Measurements from ENCODE around the gene ADAD2.
A peak's percentile ranks its signal among the peaks of the same experiment; 100 is the strongest.

The ADAD2 gene

GRCh38 chr16:84190731-84191388, at the start of gene ADAD2:
ADAD2 (plus strand) TSS chr16:84191157; CDS start chr16:84191231, 74 bp downstream.
- DNase-seq = no peak

DNA sequence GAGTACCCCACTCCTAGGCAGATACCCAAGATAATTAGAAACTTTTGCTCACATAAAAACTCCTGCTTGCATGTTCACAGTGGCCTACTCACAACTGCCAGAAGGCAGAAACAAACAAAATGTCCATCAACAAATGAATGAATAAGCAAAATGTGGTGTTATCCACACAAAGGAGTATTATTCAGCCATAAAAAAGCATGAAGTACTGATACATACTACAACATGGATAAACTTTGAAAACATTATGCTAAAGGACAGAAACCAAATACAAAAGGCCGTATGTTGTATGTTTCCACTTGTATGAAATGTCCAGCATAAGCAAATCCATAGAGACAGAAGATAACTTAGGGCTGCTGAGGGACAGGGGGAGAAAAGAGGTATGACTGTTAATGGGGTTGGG, 47.9 kb upstream of the ADAD2 start:
- no peak for DNase-seq

DNA sequence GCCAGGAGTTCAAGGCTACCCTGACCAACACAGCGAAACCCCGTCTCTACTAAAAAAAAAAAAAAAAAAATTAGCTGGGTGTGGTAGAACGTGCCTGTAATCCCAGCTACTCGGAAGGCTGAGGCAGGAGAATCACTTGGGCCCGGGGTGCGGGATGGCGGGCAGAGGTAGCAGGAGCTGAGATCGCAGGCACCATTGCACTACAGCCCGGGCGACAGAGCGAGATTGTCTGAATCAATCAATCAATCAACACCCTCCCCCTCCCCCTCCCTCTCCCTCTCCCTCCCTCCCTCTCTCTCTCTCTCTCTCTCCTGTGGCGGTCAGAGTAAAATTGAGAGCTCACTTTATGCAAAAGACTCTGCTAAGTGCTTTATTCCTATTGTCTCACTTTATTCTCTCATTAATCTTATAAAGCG, 47.2 kb upstream of the ADAD2 start:
- DNase-seq = no peak

DNA sequence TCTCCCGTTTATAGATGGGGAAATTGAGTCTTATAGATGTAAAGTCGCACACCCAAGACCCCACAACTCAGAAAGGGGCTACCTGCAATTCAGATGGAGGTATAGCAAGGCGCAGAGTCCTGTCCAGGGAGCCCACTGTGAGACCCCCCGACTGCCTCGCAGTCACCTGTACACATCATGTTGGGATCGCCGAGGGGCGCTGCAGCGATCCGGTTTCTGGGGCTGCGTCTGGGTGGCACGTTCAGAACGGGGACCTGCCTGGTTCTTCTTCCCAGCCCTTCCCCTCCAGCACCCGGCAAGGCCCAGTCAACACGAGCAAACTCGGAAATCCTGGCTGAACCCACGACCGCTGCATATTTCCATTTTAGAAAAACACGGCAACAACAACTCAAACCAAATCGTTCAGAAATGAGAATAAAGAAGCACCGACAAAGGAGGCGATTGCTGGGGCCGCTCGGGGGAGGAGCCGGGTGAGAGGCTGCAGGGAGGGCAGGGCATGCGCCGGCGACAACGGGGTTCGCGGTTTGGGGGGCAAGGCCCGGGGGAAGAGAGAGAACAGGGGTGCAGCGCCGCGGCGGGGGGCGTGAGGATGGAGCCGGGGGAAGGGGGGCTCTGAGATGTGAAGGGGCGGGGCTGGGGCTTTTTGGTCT, 46.6 kb upstream of the ADAD2 start:
- DNase-seq = no peak

DNA sequence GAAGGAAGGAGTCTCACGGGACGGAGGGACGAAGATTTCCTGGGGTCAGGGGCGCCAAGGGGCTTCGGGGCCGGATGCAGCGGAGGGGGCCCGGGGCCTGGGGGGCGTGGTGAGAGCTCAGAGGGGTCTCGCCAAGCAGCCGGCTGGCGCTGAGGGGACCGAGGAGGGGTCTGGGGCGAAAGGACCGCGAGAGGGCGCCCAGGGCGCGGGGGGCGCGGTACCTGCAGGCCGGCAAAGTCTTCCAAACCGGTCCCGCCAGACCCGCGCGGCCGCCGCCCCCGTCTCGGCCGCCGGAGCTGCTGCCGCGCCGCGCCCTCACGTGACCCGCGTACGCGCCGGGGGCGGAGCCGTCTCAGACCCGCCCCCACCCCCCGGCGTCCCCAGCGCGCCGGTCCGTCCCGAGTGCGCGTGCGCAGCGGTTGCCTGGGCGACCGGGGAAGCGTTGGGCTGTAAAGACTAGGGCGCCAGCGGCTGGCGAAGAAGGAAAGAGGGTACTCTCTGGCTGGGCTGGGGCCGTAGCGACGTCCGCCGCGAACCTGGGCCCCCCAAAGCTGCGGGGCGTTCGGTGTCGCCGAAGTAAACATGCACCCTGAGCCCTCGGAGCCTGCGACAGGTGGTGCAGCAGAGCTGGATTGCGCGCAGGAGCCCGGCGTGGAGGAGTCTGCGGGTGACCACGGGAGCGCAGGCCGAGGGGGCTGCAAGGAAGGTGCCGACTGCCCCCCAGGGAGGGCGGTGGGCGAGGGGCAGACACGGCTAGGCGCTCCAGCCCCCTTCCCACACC, 45.9 kb upstream of the ADAD2 start, which contains the start of the genes DNAAF1 and HSDL1:
Gene DNAAF1, plus strand, starts transcription at position 450 of the 781 bp plus-strand sequence. Its CDS starts 133 bp downstream, at position 583.
Gene HSDL1, minus strand, starts transcription at position 319 of the 781 bp plus-strand sequence. CDS start 13,856 bp downstream, outside the sequence.
- DNase-seq = peak; percentile 68

DNA sequence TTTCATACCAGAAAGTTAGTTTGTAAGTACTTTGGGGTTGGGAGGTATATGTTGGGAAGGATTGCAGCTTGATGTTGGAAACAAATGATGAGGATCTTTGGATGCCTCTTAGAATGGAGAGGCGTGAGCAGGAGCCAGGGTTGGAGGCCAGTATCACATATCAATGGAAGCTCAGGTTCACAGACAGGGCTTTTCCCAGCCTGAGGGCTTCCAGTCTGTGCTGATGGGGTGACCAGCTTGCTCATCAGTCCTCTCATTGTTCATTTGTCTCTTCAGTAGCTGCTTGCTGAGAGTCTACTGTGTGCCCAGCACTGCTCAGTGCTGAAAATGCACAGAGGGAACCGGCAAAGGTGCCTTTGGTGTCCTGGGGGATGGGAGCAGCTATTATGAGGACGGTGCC, 40.0 kb upstream of the ADAD2 start:
- DNase-seq = no peak

- no peak for DNase-seq
Observed at GRCh38 chr16:84153660-84154214, 37.2 kb upstream of the ADAD2 start.

DNA sequence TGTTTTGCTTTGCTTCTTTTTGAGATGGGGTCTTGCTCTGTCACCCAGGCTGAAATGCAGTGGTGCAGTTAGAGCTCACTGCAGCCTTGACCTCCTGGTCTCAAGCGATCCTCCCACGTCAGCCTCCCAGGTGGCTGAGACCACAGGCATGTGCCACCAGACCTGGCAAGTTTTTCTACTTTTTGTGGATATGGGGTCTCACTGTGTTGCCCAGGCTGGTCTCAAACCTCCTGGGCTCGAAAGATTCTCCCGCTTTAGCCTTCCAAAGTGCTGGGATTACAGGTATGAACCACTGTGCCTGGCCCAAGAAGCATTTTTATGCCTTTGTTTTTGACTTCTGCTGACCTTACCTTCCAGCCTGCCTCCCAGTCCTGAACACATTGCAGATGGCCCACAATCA, 35.7 kb upstream of the ADAD2 start:
- DNase-seq = no peak

- no peak for DNase-seq
Observed at GRCh38 chr16:84155771-84156170, 35.2 kb upstream of the ADAD2 start.

- DNase-seq = no peak
Observed at GRCh38 chr16:84156342-84156784, 34.6 kb upstream of the ADAD2 start.

- DNase-seq = no peak
Observed at GRCh38 chr16:84159007-84159406, 31.9 kb upstream of the ADAD2 start.

GRCh38 chr16:84159800-84160199, 31.2 kb upstream of the ADAD2 start:
- DNase-seq = no peak

DNA sequence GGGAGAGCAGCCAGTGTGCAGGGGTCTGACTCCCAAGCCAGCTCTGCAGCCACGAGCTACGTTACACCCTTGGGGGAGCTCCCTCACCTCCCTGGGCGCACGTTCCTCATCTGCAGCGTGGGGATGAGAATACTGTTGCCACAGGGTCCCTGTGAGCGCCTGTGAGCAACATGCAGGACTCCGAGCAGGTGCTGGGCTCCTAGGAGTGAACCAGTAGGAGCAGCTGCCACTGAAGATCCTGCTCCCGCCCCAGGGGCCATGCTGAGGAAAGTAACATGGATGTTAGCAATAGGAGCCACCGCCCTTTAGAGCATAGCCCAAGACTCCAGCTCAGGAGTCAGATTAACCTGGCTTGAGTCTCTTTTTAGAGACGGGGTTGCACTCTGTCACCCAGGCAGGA, 29.9 kb upstream of the ADAD2 start:
- DNase-seq = no peak

DNA sequence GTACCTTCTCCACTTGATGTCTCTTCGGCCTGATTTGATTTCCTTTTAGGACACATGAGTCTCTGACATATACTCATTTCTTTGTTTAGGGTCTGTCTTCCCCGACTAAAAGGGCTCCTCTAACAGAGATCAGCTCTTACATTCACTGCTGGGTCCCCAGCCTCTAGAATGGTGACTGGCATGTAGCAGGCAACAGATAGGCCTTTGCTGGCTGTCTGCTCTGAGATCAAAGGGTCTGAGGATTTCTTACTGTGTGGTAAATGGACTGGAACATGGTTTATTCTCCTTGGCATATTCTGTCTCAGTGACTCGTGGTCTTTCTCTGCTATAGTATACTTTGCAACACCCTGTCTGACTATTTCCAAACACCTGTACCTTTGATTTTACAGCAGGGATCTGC, 29.2 kb upstream of the ADAD2 start:
- DNase-seq = no peak

DNA sequence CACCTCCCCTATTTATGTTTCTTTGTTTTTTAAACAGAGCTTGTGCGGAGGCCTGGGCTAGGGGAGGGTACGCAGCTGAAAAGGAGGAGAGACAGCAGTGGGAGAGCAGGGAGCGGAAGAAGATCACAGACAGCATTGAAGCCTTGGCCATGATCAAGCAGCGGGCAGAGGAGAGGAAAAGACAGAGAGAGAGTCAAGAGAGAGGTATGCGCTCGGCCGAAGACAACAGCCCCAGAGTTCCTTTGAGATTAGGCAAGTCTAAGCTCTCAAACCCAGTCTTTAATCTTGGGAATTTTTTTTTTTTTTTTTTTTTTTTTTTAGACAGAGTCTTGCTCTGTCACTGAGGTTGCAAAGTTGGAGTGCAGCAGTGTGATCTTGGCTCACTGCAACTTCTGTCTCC, 25.2 kb upstream of the ADAD2 start:
- DNase-seq = no peak

DNA sequence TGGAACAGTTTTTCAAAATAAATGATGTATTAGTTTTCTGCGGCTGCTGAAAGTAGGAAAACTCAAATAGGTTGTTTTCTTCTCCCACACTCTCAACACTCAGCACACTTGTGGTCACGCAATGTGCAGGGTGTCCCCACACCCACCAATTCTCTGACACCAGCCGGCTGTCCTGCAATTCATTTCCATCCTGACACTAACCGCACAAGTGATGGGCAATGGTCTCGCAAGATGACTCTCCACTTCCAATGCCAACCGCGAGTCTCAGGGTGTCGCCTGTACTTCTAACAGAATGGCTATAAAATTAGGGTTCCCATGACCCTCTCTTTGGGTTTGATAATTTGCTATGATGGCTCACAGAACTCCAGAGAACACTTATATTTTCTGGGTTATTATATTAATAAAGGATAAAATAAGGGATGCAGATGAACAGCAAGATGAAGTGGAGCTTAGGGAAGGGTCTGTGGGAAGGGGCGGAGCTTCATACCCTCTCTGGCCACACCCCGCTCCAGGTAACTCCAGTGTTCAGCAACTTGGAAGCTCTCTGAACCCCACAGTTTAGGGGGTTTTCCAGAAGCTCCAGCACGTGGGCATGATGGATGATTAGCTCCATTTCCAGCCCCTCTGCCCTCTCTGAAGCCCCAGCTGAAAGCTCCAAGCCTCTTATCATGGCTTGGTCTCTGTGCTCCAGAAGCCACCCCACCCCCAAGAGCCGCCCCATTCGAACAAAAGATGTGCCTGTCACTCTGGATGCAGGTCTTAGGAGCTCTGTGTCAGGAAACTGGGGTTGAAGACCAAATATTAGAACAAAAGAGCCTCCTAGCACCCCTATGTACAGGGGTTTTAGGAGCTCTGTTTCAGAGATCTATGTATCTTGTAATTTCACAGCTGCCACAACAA, 23.9 kb upstream of the ADAD2 start:
- DNase-seq = no peak

DNA sequence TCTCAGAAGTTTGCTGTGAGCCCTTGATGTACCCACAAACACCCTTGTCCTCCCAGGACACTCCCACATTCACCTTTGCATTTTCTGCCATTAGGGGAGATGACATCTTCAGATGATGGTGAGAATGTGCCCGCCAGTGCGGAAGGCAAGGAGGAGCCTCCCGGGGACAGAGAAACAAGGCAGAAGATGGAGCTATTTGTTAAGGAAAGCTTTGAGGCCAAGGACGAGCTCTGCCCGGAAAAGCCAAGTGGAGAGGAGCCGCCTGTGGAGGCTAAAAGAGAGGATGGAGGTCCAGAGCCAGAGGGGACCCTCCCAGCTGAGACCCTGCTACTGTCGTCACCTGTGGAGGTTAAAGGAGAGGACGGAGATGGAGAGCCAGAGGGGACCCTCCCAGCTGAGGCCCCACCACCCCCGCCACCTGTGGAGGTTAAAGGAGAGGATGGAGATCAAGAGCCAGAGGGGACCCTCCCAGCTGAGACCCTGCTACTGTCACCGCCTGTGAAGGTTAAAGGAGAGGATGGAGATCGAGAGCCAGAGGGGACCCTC, 21.1 kb upstream of the ADAD2 start:
- no peak for DNase-seq

- DNase-seq = no peak
Observed at GRCh38 chr16:84174396-84174795, 16.6 kb upstream of the ADAD2 start.

- no peak for DNase-seq
Observed at GRCh38 chr16:84175350-84176081, 15.4 kb upstream of the ADAD2 start.

- no peak for DNase-seq
Observed at GRCh38 chr16:84176192-84177053, 14.5 kb upstream of the ADAD2 start.

Measured in NK-92 treated with Interleukin-12 subunit alpha and Interleukin-12 subunit beta, amount 100 ng/mL, for 24 hours (cell line).